Measurements from ENCODE around the gene SNX32. TPM values are rescaled to one million over a fixed set of nuclear protein-coding genes. Genes with fewer than 3 reads are reported as not detected.

The SNX32 gene
- total RNA-seq, 4 donors from 2014 or later = 0.58 to 2.6 TPM; not detected in 2

DNA sequence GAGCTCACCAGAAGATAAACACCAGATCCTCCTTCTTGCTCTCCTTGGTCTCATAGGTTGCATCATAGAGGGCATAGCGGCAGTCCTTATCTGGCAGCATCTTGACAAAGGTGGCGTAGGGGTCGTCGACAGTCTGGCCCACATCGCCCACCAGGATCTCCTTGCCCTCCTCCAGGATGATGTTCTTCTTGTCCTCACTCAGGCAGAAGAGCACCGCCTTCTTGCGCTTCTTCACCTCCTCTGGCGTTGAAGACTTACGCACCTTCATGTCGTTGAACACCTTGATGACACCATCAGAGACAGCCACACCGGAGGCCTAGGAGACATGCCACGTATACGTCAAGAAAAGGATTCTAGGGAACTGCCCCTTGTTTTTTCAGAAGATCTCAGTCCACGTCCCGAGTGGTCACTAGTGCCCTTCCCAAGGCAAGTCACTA lies 22.2 kb downstream of the SNX32 start:
- TF ChIP-seq, protein P1, sequence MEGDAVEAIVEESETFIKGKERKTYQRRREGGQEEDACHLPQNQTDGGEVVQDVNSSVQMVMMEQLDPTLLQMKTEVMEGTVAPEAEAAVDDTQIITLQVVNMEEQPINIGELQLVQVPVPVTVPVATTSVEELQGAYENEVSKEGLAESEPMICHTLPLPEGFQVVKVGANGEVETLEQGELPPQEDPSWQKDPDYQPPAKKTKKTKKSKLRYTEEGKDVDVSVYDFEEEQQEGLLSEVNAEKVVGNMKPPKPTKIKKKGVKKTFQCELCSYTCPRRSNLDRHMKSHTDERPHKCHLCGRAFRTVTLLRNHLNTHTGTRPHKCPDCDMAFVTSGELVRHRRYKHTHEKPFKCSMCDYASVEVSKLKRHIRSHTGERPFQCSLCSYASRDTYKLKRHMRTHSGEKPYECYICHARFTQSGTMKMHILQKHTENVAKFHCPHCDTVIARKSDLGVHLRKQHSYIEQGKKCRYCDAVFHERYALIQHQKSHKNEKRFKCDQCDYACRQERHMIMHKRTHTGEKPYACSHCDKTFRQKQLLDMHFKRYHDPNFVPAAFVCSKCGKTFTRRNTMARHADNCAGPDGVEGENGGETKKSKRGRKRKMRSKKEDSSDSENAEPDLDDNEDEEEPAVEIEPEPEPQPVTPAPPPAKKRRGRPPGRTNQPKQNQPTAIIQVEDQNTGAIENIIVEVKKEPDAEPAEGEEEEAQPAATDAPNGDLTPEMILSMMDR (IDR thresholded peaks at IDR 0.05) = no peak
- TF ChIP-seq POLR2A (IDR thresholded peaks at IDR 0.05) = no peak
- intact Hi-C loops (cut with DNase I; ENCODE audit: low total_unique reads) = no loop called here
- Histone ChIP-seq H3K27me3 (no peaks in the 10 kb centered on the region), H3K27ac (no peak overlapping the region), H3K4me1 (peaks cover 0 to 6% of the 10 kb centered on the region in 2 donors), H3K9me3 (no peaks in the 10 kb centered on the region), H3K4me3 (peak overlapping the region in 1 of 2 donors; percentile 99), H3K36me3 (no peaks in the 10 kb centered on the region)
- DNase-seq = no peak

DNA sequence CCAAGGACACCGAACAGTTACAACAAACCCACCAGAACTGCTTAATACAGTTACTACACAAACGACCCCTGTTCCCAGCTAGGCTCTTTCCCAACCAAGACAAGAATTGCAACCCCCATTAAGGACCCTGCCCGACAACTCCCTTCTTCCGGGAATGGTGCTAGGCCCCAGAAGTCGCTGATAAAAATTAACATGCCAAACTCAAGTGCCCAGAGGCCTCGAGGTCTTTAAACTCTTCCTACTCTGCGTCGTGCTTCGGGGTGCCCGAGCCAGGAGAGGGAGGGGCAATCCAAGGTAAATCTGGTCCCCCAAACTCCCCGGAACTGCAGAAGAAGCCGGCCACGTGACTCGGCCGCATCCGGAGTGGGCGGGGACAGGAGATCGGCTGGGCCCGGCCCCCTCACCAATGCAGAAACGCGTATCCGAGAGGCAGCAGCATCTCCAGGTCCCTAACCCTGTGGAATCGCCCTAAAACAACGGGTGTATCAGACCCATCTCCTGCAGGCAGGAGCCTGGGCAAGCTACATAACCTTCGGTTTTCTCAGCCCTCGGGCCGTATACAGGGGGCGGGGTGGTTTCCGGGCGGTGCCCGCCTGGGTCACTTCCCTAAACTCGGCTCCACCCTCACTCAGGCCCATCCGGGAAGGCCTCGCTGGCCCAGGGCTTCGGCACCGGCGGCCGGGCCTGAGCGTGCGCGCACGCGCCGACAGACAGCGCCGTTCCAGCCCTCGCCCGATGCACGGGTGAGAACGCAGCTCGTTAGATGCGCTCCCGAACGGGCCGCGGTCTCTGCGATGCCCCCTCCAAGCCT lies 23.1 kb downstream of the SNX32 start:
- Histone ChIP-seq H3K27ac (peak overlapping the region; percentile 96 to 98), H3K36me3 (no peaks in the 10 kb centered on the region), H3K27me3 (no peaks in the 10 kb centered on the region), H3K4me3 (peak overlapping the region; percentile 92 to 99), H3K9me3 (no peaks in the 10 kb centered on the region), H3K4me1 (peaks cover 6 to 11% of the 10 kb centered on the region in 2 donors)
- peak; percentile 78 for DNase-seq
- TF ChIP-seq, protein P1 (IDR thresholded peaks at IDR 0.05) = peak in 1 of 4 experiments; percentile 19
- peak; percentile 36 to 78 for TF ChIP-seq POLR2A (IDR thresholded peaks at IDR 0.05)
- intact Hi-C loops (cut with DNase I; ENCODE audit: low total_unique reads) = no loop called here

DNA sequence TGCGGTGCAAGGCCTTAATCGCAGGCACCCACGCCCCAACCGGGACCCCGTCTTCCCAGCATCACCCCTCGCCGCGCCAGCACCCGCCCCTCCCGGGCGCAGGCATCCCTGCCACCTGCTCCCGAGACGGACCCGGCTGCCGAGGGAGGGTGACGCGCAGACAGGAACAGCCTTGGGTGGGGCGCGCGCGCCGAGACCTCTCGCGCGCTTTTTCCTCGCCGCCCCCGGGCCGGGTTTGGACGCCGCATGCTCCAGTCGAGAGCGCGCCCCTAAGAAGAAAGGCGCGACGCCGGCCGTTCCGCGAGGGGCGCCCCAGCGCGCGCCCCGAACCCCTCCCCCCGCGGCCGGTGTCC lies 23.7 kb downstream of the SNX32 start:
- H3K4me3 ChIP-seq = peak overlapping the region; percentile 92 to 99
- DNase-seq = peak; percentile 59 to 66

DNA sequence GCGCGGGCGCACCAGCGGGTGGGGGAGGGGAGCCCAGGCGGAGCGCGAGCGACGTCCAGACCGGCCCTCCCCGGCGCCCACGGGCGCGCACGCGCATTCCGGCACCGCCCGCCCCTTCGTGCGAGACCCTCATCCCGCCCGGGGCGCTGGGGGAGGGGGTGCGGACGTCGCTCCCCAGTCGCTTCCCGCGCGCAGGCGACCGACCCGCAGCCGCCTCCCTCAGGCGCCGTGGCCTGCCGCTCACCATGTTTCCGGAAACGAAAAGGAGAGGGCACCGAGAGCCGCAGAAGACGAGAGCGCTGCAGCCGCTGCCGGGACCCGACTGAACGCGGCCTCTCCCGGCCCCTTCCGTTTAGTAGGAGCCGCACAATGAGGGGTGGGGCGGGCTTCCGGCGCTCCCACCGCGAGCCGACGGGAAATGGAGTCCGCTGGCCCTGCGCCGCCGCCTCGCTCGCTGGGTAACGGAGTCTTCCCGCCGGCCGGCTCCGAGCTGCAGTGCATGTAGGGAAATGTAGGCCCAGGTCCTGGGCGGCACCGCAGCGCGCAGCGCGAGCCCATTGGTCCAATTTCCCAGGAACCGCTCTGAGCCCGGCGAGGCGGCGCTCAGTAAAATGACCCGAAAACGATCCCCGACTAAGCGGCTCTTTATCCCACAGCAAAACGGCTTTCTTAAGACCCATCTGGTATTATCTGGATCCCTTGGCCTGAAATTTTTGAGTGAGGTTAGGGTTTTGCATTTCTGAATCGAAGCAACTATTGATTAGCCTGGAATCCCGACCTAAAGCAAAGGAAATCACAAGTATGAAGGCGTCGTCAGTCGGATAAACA lies 24.3 kb downstream of the SNX32 start, which contains the start of gene CFL1:
Gene CFL1, minus strand, starts transcription at position 328 of the 828 bp plus-strand sequence. Its CDS starts 81 bp downstream, at position 247.
- peak within 1 kb of the TSS; percentile 98 to 99 for H3K27ac ChIP-seq
- H3K27me3 ChIP-seq = no peaks in the 10 kb centered on the region
- no peaks in the 10 kb centered on the region for H3K36me3 ChIP-seq
- peaks cover 7 to 13% of the 10 kb centered on the region in 2 donors for H3K4me1 ChIP-seq
- TF ChIP-seq, protein P1 (IDR thresholded peaks at IDR 0.05) = peak in 2 of 4 experiments; percentile 16 to 25
- TF ChIP-seq POLR2A (IDR thresholded peaks at IDR 0.05) = peak; percentile 89 to 98
- intact Hi-C loops (cut with DNase I; ENCODE audit: low total_unique reads) = no loop called here
- peak within 1 kb of the TSS; percentile 92 to 99 for H3K4me3 ChIP-seq
- peak; percentile 98 for DNase-seq
- no peaks in the 10 kb centered on the region for H3K9me3 ChIP-seq

More for the DNA sequence above, 23.7 kb downstream of the SNX32 start:
- Histone ChIP-seq H3K36me3 (no peaks in the 10 kb centered on the region), H3K9me3 (no peaks in the 10 kb centered on the region), H3K27ac (peak overlapping the region; percentile 96 to 98), H3K27me3 (no peaks in the 10 kb centered on the region), H3K4me1 (peaks cover 7 to 13% of the 10 kb centered on the region in 2 donors)
- intact Hi-C loops (cut with DNase I; ENCODE audit: low total_unique reads) = no loop called here
- no peak for TF ChIP-seq POLR2A (IDR thresholded peaks at IDR 0.05)
- TF ChIP-seq, protein P1 (IDR thresholded peaks at IDR 0.05) = no peak

Measured in uterus (tissue), 4 donors.